Liver (tissue), 9 donors: ENCODE measurements around the gene TNS1. TPM values are rescaled to one million over a fixed set of nuclear protein-coding genes. Genes with fewer than 3 reads are reported as not detected.
A peak's percentile ranks its signal among the peaks of the same experiment; 100 is the strongest.
"Not testable (repeated sequence)": the region's sequence is repeated elsewhere in the genome, so short reads cannot be mapped to it uniquely, and the experiment has no call there.

Source experiments
- DNase-seq: peaks from one replicate; pipeline ENCODE4 v3.0.0-alpha.2; 2017; ENCODE audit warnings: low spot score
- H3K27ac ChIP-seq, 2 donors: one replicate each; pipeline ENCODE4 v1.7.0; 2013; ENCODE audit warnings: inconsistent platforms in 2 of 2, low read length in 2 of 2, control low read depth in 1 of 2, low read depth in 1 of 2, mild to moderate bottlenecking in 1 of 2
- H3K27me3 ChIP-seq, 4 donors: one replicate each; pipeline versions ENCODE4 v1.6.1 to v1.7.0; 2013; ENCODE audit warnings: low read length in 3 of 4, inconsistent platforms in 1 of 4, mild to moderate bottlenecking in 1 of 4, moderate library complexity in 1 of 4; ENCODE audit not compliant: control insufficient read depth in 4 of 4, insufficient read depth in 4 of 4
- H3K36me3 ChIP-seq, 4 donors: one replicate each; pipeline versions ENCODE4 v1.6.1 to v1.7.0; 2013; ENCODE audit warnings: low read length in 3 of 4, mild to moderate bottlenecking in 3 of 4, low read depth in 1 of 4, moderate library complexity in 1 of 4; ENCODE audit not compliant: control insufficient read depth in 4 of 4, insufficient read depth in 3 of 4
- H3K4me1 ChIP-seq, 4 donors: one replicate each; pipeline versions ENCODE4 v1.6.1 to v1.7.0; 2013; ENCODE audit warnings: low read length in 3 of 4, mild to moderate bottlenecking in 3 of 4, moderate library complexity in 1 of 4; ENCODE audit not compliant: control insufficient read depth in 4 of 4, insufficient read depth in 4 of 4
- H3K4me3 ChIP-seq, 3 donors: one replicate each; pipeline versions ENCODE4 v1.6.1 to v1.7.0; 2013; ENCODE audit warnings: low read length in 3 of 3, control low read depth in 1 of 3, low read depth in 1 of 3, mild to moderate bottlenecking in 1 of 3
- H3K9ac ChIP-seq, 2 donors: one replicate each; pipeline ENCODE4 v1.7.0; 2013; ENCODE audit warnings: low read length in 2 of 2, mild to moderate bottlenecking in 2 of 2, moderate library complexity in 2 of 2, control low read depth in 1 of 2, low read depth in 1 of 2
- H3K9me3 ChIP-seq, 4 donors: one replicate each; pipeline versions ENCODE4 v1.6.1 to v1.7.0; 2013; ENCODE audit warnings: low read length in 3 of 4; ENCODE audit not compliant: control insufficient read depth in 4 of 4
- FOXA1 ChIP-seq: IDR thresholded peaks from 2 replicates; pipeline ENCODE4 v1.6.1; 2016; ENCODE audit warnings: antibody characterized with exemption
- HNF4A ChIP-seq, 2 donors: conservative IDR thresholded peaks; 2 replicates each; pipeline ENCODE4 v1.6.1; 2016; ENCODE audit warnings: antibody characterized with exemption in 2 of 2, mild to moderate bottlenecking in 2 of 2
- HNF4G ChIP-seq: IDR thresholded peaks from 2 replicates; pipeline ENCODE4 v1.6.1; 2016; ENCODE audit warnings: antibody characterized with exemption
- JUND ChIP-seq, 2 donors: IDR thresholded peaks; 2 replicates each; pipeline ENCODE4 v1.6.1; 2016; ENCODE audit warnings: antibody characterized with exemption in 2 of 2
- RXRA ChIP-seq, 2 donors: IDR thresholded peaks; 2 replicates each; pipeline ENCODE4 v1.6.1; 2017 to 2018; ENCODE audit warnings: antibody characterized with exemption in 2 of 2, mild to moderate bottlenecking in 1 of 2
- YY1 ChIP-seq: IDR thresholded peaks from 2 replicates; pipeline ENCODE4 v1.6.1; 2016; ENCODE audit warnings: antibody characterized with exemption, mild to moderate bottlenecking
- WGBS: extraction: QIAGEN DNeasy Blood & Tissue Kit; methylation state at CpG from one replicate; pipeline ENCODE4 v1.1.7; 2013; 5-methylcytosine and 5-hydroxymethylcytosine counted together
- polyA plus RNA-seq, 2 donors: library from polyadenylated mRNA; stranded (reverse) in 1 of 2; unstranded in 1 of 2; fragments of 200-250 nt in 1 of 2; fragments of >200 nt in 1 of 2; fragmentation: Nextera tagmentation in 1 of 2; extraction: Ambion mirVana in 1 of 2; gene quantifications; one replicate each; pipeline versions ENCODE4 v1.2.1 to v1.2.3, GENCODE V29; 2013 to 2015
- total RNA-seq, 2 donors: library from RNA; depleted of rRNA; stranded (reverse); fragments of >200 nt; gene quantifications; one replicate each; pipeline ENCODE4 v1.2.3, GENCODE V29; 2014
- TF ChIP-seq, protein P1 (sequence below): IDR thresholded peaks from 2 replicates; pipeline ENCODE4 v1.6.1; 2016; ENCODE audit warnings: antibody characterized with exemption
- TF ChIP-seq, protein P2 (sequence below): IDR thresholded peaks from 2 replicates; pipeline ENCODE4 v1.6.1; 2016; ENCODE audit warnings: antibody characterized with exemption
- TF ChIP-seq, protein P3 (sequence below): IDR thresholded peaks from 2 replicates; pipeline ENCODE4 v1.6.1; 2016; ENCODE audit warnings: antibody characterized with exemption, mild to moderate bottlenecking
- TF ChIP-seq, protein P4 (sequence below): IDR thresholded peaks from 2 replicates; pipeline ENCODE4 v1.6.1; 2016; ENCODE audit warnings: antibody characterized with exemption
- donor health status: healthy.
- donor health status: healthy.
- donor health status: healthy.
- donor health status: healthy.
- donor health status: healthy.

The TNS1 gene
- total and polyA plus RNA-seq, 4 donors = 16.3 to 128 (median 57.3) TPM

DNA sequence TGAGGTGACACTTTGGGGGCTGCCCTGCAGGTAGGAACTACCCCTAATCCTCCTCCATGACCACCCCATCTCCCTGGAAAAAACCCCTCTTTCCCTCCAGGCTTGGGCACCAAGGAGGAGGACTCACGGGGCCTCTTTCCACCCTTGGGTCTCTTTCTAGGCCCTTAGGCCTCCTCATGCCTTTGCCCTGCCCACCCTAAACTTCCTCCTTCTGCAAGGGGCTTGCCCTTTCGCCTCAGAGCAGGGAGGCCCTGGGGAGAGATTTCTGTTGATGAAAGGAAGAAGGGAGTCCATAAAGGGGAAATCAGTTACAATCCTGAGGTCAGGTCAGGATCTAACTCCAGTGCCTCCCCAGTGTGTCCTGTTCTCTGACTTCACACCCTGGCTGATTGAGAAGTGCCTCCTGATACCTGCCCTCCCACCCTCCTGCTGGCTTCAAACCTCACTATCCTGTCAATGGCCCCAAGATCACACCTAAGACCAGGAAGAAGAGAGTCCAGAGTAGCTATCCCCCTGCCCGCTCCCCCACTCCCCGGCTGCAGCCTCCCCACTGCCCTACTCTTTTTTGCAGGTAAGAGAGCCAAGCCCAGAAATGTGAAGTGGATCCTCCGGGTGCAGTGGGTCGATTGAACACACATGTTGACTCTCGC lies 16.7 kb upstream of the TNS1 start (continued):
- TF ChIP-seq, protein P1, sequence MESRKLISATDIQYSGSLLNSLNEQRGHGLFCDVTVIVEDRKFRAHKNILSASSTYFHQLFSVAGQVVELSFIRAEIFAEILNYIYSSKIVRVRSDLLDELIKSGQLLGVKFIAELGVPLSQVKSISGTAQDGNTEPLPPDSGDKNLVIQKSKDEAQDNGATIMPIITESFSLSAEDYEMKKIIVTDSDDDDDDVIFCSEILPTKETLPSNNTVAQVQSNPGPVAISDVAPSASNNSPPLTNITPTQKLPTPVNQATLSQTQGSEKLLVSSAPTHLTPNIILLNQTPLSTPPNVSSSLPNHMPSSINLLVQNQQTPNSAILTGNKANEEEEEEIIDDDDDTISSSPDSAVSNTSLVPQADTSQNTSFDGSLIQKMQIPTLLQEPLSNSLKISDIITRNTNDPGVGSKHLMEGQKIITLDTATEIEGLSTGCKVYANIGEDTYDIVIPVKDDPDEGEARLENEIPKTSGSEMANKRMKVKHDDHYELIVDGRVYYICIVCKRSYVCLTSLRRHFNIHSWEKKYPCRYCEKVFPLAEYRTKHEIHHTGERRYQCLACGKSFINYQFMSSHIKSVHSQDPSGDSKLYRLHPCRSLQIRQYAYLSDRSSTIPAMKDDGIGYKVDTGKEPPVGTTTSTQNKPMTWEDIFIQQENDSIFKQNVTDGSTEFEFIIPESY = no peak
- TF ChIP-seq YY1 = no peak
- no peak for TF ChIP-seq HNF4G
- TF ChIP-seq RXRA (IDR thresholded peaks at IDR 0.05) = no peak
- TF ChIP-seq FOXA1 = no peak
- TF ChIP-seq, protein P2, sequence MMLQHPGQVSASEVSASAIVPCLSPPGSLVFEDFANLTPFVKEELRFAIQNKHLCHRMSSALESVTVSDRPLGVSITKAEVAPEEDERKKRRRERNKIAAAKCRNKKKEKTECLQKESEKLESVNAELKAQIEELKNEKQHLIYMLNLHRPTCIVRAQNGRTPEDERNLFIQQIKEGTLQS = no peak

DNA sequence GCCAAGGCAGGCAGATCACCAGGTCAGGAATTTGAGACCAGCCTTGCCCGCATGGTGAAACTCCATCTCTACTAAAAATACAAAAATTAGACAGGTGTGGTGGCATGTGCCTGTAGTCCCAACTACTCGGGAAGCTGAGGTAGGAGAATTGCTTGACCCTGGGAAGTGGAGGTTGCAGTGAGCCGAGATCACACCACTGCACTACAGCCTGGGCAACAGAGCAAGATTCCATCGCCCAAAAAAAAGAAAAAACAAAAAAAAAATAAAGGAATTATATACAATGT lies 16.0 kb upstream of the TNS1 start:
- not testable (repeated sequence) for H3K9me3 ChIP-seq, H3K36me3 ChIP-seq, H3K27me3 ChIP-seq, H3K4me1 ChIP-seq, DNase-seq, H3K9ac ChIP-seq, H3K4me3 ChIP-seq, H3K27ac ChIP-seq
- 95% methylated on average over 4 of the region's 4 CpGs for WGBS

DNA sequence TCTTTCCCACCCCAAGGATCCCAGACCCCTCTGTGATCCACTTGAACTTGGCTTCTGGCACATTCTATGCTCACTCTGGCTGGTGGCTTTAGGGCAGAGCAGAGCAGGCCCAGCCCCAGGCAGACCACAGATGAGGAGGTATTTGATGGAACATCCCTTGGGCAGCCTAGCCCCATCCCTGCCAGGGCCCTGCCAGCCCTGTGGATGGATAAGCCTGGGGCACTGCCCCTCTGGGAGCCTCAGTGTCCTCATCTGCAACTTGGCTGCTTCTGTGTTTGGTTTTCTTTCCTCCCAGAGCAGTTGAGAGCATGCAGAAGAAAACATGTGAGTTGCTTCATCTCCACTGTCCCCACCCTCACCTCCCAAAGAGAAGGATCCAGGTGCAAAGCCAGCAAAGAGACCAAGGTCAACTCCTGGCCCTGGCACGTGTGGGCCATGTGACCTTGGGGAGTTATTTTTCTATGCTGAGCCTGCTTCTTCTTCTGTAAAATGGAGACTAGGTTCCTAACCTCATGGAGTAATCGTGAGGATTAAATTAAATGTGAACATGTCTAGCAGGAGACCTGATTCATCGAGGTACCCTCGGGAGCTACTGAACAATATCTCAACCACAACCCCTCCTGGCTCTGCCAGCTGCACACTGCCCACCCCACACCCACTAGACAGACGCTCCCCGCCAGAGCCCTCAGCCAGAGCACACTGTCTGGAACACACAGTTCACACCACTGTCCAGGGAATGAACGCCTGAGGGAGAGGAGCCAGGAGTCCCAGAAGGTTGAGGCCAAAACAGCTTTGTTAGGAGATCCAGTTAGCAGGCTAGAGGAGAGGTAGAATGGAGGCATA lies 14.6 kb upstream of the TNS1 start:
- 41% methylated on average over 7 of the region's 7 CpGs for WGBS
- Histone ChIP-seq H3K36me3 (no peaks in the 10 kb centered on the region), H3K9me3 (no peaks in the 10 kb centered on the region), H3K4me1 (peaks cover 0 to 10% (median 5%) of the 10 kb centered on the region in 4 donors), H3K4me3 (no peak overlapping the region), H3K27me3 (no peaks in the 10 kb centered on the region), H3K9ac (no peak overlapping the region), H3K27ac (no peak overlapping the region)
- TF ChIP-seq, protein P3, sequence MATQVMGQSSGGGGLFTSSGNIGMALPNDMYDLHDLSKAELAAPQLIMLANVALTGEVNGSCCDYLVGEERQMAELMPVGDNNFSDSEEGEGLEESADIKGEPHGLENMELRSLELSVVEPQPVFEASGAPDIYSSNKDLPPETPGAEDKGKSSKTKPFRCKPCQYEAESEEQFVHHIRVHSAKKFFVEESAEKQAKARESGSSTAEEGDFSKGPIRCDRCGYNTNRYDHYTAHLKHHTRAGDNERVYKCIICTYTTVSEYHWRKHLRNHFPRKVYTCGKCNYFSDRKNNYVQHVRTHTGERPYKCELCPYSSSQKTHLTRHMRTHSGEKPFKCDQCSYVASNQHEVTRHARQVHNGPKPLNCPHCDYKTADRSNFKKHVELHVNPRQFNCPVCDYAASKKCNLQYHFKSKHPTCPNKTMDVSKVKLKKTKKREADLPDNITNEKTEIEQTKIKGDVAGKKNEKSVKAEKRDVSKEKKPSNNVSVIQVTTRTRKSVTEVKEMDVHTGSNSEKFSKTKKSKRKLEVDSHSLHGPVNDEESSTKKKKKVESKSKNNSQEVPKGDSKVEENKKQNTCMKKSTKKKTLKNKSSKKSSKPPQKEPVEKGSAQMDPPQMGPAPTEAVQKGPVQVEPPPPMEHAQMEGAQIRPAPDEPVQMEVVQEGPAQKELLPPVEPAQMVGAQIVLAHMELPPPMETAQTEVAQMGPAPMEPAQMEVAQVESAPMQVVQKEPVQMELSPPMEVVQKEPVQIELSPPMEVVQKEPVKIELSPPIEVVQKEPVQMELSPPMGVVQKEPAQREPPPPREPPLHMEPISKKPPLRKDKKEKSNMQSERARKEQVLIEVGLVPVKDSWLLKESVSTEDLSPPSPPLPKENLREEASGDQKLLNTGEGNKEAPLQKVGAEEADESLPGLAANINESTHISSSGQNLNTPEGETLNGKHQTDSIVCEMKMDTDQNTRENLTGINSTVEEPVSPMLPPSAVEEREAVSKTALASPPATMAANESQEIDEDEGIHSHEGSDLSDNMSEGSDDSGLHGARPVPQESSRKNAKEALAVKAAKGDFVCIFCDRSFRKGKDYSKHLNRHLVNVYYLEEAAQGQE = no peak
- TF ChIP-seq HNF4A (conservative IDR thresholded peaks at IDR 0.05) = peak in 1 of 2 donors; percentile 11
- TF ChIP-seq, protein P4, sequence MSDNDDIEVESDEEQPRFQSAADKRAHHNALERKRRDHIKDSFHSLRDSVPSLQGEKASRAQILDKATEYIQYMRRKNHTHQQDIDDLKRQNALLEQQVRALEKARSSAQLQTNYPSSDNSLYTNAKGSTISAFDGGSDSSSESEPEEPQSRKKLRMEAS = no peak
- TF ChIP-seq JUND (IDR thresholded peaks at IDR 0.05) = no peak
- no peak for DNase-seq
